ENCODE results near the gene CAMSAP2.

Gene CAMSAP2, protein sequence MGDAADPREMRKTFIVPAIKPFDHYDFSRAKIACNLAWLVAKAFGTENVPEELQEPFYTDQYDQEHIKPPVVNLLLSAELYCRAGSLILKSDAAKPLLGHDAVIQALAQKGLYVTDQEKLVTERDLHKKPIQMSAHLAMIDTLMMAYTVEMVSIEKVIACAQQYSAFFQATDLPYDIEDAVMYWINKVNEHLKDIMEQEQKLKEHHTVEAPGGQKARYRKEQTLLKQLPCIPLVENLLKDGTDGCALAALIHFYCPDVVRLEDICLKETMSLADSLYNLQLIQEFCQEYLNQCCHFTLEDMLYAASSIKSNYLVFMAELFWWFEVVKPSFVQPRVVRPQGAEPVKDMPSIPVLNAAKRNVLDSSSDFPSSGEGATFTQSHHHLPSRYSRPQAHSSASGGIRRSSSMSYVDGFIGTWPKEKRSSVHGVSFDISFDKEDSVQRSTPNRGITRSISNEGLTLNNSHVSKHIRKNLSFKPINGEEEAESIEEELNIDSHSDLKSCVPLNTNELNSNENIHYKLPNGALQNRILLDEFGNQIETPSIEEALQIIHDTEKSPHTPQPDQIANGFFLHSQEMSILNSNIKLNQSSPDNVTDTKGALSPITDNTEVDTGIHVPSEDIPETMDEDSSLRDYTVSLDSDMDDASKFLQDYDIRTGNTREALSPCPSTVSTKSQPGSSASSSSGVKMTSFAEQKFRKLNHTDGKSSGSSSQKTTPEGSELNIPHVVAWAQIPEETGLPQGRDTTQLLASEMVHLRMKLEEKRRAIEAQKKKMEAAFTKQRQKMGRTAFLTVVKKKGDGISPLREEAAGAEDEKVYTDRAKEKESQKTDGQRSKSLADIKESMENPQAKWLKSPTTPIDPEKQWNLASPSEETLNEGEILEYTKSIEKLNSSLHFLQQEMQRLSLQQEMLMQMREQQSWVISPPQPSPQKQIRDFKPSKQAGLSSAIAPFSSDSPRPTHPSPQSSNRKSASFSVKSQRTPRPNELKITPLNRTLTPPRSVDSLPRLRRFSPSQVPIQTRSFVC (N-terminal part only)

DNA sequence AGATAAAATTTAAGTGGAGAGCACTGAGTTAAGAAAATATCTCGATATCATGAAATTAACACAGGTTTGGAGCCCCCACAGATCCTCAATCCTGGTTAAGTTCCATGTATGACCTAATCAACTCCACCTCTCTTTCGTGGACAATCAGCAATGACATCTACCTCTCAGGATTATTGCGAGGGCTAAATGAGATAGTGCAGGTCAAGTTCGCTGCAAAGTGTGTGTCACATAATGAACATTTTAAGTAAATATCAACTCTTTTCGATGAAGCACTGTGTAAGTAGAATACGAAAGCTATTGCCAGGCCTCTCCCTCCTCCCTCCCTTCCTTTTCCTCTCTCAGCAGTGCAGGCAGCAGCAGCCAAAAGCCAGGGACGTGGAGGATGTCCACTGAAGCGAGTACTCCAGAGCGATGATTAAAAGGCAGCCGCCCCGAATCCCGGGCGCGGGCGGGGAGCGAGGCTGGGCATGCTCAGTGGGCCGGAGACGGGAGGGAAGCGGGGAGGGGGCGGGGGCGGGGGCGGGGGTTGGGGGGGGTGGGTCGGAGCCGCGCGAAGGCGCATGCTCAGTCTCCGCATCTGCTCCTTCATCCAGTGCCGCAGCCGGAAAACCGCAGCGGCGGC lies at the start of gene CAMSAP2:
CAMSAP2 (plus strand) TSS at position 567 of the 622 bp plus-strand sequence. CDS start 935 bp downstream, outside the sequence.
- TF ChIP-seq, protein P1, sequence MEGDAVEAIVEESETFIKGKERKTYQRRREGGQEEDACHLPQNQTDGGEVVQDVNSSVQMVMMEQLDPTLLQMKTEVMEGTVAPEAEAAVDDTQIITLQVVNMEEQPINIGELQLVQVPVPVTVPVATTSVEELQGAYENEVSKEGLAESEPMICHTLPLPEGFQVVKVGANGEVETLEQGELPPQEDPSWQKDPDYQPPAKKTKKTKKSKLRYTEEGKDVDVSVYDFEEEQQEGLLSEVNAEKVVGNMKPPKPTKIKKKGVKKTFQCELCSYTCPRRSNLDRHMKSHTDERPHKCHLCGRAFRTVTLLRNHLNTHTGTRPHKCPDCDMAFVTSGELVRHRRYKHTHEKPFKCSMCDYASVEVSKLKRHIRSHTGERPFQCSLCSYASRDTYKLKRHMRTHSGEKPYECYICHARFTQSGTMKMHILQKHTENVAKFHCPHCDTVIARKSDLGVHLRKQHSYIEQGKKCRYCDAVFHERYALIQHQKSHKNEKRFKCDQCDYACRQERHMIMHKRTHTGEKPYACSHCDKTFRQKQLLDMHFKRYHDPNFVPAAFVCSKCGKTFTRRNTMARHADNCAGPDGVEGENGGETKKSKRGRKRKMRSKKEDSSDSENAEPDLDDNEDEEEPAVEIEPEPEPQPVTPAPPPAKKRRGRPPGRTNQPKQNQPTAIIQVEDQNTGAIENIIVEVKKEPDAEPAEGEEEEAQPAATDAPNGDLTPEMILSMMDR (IDR thresholded peaks at IDR 0.05; ENCODE audit: low read depth, low read length): no peak
- DNase-seq (ENCODE audit: extremely low read depth, low read depth): peak; percentile 82

DNA sequence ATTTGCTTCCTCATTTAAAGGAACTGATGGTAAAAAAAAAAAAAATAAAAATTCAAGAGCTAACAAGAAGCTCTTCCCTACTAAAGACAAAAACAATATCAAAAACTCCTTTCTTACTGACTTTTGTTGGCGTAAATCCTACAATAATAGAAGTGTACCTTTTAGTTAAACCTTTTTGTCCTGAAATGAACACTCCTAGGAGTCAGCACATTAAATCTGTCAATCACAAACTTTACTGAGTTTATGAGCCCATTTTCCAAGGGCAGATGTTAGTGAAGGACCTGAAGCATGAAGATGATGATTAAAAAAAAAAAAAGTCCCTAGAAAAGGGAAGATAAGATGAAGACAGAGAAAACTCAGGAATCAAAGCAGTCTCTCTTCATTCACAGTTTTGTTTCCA lies 46.4 kb upstream of the CAMSAP2 start:
- TF ChIP-seq, protein P1 (IDR thresholded peaks at IDR 0.05; ENCODE audit: low read depth, low read length): no peak
- DNase-seq (ENCODE audit: extremely low read depth, low read depth): no peak

DNA sequence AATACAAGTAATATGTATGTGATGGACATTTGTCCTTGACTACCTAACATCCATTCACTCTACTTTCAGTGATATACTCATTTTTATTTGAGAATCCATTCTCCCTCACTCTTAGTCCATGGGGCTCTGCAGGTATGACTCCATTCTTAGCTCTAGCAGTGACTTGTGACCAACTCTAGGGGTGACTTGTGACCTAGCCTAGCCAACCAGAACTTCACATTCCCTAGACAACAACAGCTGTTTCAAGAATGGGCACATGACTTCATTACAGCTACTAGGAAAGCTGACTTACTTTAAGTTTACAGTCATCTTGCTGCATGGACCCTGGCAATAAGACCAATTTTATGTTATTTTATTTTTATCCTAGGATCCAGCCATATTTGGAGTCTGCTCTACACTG lies 45.4 kb upstream of the CAMSAP2 start:
- TF ChIP-seq, protein P1 (IDR thresholded peaks at IDR 0.05; ENCODE audit: low read depth, low read length): no peak
- no peak for DNase-seq (ENCODE audit: extremely low read depth, low read depth)

DNA sequence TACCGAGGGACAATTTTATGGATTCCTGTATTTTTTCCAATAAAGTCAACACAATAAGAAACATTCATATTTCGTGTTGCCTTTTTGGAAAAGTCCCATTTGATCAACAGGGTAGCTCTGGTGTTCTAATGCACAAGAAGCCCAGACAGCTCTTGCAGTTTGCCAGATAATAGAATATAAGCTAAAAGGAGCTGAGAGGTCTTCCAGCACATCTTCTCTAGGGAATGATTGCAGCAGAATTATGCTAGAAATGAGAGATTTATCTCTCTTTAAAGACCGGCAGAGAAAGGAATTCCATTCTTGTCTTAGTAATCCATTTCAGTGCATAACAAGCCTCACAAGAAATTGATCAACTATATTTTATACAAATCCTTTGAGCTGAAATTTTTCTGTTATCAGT lies 44.0 kb upstream of the CAMSAP2 start:
- TF ChIP-seq, protein P1 (IDR thresholded peaks at IDR 0.05; ENCODE audit: low read depth, low read length): no peak
- DNase-seq (ENCODE audit: extremely low read depth, low read depth): no peak

DNA sequence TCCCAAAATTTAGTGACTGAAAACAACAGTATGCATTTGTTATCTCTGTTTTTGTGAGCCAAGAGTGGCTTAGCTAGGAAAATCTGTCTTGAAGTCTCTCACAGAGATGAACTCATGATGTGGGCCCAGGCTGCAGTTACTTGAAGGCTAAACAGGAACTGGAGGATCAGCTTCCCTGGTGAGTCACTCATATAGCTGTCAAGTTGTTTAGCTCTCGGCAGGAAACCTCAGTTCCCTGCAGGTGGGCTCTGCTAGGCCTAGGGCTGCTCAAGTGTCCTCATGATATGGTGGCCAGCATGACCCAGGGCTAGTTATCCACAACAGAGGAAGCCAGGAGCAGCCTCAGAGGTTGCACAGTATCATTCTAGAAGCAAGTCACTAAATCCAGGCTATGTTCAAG lies 38.8 kb upstream of the CAMSAP2 start:
- DNase-seq (ENCODE audit: extremely low read depth, low read depth): peak; percentile 14
- TF ChIP-seq, protein P1 (IDR thresholded peaks at IDR 0.05; ENCODE audit: low read depth, low read length): no peak

DNA sequence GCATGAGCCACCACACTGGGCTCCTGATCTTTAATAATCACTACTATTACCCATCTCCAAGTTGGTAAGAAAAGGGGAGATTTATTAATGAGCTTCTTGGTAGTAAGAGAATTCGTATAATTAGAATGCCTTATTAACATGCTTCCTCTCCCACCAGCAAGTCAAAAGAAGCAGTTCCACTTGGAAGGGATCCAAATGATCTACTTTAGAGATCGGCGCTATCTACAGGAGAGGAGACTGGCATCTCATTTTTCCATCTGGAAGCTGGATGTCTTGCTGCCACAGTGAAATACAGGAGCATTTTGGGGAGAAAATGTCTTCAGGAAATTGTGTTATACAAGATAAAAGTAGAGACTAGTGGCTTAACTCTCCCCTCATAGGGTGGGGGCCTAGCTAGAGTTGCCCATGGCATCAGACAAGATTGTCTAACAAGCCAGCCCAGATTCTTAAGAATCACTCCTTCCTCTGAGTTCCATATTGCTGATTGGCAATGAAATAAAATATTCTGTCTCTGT lies 33.6 kb upstream of the CAMSAP2 start:
- DNase-seq (ENCODE audit: extremely low read depth, low read depth): no peak
- TF ChIP-seq, protein P1 (IDR thresholded peaks at IDR 0.05; ENCODE audit: low read depth, low read length): no peak

All from AG09319 (cell line).